VCaP (cell line): ENCODE data around the gene FAM3C.

Source experiments
- H3K27ac ChIP-seq: fragments of 450-650 bp; 2 replicates; pipeline ENCODE4 v1.5.1; 2017
- TF ChIP-seq, protein P1 (sequence below): fragments of 450-650 bp; conservative IDR thresholded peaks from 2 replicates; pipeline ENCODE4 v1.5.1; 2017; ENCODE audit warnings: mild to moderate bottlenecking, moderate library complexity

FAM3C gene

DNA sequence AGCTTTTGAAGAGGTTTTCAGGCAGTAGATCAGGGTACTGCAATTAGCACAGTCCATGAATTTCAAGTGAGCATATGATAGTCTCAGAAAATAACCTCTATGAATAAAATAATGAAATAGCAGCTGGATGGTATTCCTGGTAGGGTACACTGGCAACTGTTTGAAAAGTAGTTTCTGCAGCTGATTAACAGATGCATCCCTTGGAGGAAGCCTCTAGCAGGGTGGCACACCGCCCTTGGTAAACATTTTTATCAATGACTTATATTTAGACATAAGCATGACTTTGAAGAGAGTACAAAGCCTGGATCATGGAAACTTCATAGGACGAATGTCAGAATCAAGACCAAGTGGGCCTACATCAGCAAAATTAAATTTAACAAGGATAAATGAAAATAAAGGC lies 40.5 kb downstream of the FAM3C start:
- TF ChIP-seq, protein P1, sequence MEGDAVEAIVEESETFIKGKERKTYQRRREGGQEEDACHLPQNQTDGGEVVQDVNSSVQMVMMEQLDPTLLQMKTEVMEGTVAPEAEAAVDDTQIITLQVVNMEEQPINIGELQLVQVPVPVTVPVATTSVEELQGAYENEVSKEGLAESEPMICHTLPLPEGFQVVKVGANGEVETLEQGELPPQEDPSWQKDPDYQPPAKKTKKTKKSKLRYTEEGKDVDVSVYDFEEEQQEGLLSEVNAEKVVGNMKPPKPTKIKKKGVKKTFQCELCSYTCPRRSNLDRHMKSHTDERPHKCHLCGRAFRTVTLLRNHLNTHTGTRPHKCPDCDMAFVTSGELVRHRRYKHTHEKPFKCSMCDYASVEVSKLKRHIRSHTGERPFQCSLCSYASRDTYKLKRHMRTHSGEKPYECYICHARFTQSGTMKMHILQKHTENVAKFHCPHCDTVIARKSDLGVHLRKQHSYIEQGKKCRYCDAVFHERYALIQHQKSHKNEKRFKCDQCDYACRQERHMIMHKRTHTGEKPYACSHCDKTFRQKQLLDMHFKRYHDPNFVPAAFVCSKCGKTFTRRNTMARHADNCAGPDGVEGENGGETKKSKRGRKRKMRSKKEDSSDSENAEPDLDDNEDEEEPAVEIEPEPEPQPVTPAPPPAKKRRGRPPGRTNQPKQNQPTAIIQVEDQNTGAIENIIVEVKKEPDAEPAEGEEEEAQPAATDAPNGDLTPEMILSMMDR: no peak
- H3K27ac ChIP-seq: no peak overlapping the region

DNA sequence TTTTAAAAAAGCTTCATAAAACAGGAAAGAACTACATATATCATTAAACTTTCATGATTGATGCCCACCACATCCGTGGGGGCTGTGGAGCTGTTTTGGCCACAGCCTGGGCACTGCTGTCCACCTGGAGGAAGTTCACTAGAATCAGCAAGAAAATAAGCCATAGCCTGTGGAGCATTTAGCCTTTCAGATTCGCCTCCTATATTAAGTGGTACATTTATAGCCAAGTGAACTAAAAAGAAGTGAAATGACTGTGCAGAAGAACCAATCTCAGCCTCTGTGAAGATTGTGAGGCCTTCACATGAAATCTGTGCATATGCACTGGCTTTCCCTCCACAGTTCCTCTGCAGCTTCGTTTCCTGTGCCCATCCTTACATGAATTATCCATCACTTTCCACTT lies 43.8 kb downstream of the FAM3C start:
- no peak overlapping the region for H3K27ac ChIP-seq
- TF ChIP-seq, protein P1: no peak

DNA sequence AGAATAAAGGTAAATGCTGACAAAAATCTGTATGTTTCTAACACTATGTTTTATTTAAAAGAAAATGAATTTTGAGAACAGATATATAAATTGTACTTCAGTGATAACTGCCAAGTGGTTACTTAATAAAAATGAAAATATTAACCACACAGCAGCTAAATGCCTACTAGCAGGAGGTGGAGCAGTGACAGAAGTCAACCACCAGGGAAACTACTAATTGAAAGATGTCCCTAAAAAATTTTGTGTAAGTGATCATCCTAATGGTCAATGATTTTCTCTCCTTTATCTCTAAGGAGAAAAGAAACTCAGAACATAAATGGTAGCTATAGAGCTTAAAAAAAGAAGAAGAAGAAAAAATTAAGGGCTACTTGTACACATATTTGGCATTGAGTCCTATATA lies 44.4 kb downstream of the FAM3C start:
- TF ChIP-seq, protein P1: peak; percentile 26; the same call in 1 of the 2 replicates
- no peak overlapping the region for H3K27ac ChIP-seq

DNA sequence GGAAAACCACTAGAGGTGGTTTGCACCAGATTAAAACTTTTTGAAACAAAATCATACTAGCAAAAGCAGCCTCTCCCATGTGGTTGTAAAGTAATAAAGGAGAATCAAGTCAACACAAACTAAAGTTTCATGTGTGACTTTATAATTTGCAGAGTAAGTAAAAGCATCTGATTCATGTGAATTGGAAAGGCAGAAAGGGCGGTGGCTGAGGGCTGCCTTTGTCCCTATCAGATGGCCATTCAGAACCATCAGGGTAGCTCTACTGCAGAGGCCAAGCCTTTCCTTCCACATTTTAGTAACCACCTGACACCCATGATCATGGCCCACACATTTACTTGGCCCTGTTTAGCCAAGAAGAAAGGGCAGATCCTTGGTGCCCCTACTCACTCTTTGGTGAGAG lies 51.6 kb downstream of the FAM3C start:
- TF ChIP-seq, protein P1: no peak
- no peak overlapping the region for H3K27ac ChIP-seq

DNA sequence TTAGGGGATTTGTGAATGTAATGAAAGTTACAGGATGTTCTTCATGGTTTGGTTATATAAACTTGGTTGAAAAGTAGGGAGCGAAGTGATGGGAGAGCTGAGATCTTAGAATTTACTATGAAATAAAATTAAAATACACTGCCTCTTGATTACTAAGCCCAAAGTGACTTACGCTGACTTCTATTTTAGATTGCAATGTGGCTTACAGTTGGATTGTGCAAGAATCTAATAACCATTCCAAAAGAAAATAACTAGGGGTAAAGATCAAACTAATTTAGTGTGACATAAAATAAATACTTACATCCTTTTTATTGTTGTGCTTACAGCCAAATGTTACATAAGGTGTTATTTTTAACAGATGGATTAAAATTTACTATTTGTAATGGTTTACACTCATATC lies 52.0 kb downstream of the FAM3C start:
- H3K27ac ChIP-seq: no peak overlapping the region
- TF ChIP-seq, protein P1: no peak

DNA sequence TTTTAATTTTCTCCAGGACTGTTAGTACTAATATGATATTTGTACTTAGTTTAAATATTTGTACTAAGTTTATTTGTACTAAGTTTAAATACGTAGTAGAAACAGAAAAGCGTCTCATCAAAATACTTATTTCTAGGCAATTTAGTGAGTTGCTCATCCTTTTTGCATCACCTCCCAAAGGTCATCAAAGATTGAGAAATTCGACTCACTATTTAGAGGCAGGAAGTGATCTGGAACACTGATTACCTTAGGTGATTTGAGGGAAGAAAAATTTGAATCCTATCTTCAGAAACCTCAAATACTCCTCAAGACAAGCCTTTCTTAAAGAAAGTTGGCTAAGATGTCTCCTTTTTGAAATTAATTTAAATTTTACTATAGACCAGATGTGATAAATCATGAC lies 52.8 kb downstream of the FAM3C start:
- TF ChIP-seq, protein P1: no peak
- H3K27ac ChIP-seq: no peak overlapping the region

DNA sequence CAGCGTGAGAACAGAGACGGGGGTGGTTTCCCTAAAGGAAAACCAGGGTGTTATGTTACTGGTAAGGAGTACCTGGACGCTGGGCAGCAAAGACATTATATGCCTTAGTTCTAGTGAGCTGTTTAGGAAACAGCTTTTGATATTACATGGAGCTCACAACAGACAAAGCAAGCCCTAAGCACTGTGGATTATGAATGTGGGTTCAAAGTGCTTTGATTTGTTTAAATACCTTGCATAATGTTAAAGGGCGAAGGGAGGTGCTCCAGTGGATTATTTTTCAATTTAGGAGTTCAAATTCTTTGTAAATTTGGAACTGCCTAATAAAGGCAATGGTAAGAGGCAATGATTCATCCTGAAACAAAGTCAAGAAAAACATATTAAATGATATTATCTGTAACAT lies 53.5 kb downstream of the FAM3C start:
- TF ChIP-seq, protein P1: no peak
- no peak overlapping the region for H3K27ac ChIP-seq

DNA sequence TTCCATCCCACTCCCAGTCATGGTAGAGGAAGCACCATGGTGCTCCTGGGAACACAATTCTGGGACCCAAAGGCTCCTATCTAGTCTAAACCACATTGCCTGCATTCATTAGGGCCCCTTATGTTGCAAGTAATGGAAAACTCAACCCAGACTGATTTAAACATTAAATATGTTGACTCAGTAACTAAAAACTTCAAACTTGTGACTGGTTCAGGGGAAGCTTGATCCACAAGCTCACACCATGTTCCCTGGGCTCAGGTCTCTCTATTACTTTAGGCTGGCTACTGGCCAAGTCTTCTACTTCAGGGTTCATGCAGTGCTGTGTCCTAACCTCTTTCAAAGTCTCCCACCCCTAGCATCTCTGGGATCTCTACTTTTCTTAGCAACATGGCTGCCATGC lies 54.2 kb downstream of the FAM3C start:
- no peak overlapping the region for H3K27ac ChIP-seq
- TF ChIP-seq, protein P1: no peak
